ENCODE data around the gene CNNM2. TPM values are rescaled to one million over a fixed set of nuclear protein-coding genes. Genes with fewer than 3 reads are reported as not detected.

Gene CNNM2
- total RNA-seq, 1 donor from 2014 or later = 3.9 TPM

DNA sequence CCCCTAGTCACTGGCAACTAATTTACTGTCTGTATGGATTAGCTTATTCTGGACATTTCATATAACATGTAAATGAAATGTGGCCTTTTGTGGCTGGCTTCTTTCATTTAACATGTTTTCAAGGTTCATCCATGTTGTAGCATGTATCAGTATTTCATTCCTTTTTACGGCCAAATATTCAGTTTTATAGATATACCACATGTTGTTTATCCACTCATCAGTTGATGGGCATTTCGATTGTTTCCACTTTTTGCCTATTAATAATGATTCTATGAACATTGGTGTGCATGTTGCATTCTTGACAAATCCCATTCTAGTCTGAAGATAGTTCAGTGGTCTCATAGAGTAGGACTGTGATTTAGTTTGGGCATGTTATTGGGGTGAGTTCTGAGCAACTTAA, 12.6 kb downstream of the CNNM2 start:
- FAIRE-seq = no peak
- H3K4me3 ChIP-seq (ENCODE audit: low read depth, low read length) = no peak overlapping the region
- DNase-seq (ENCODE audit: low read depth) = no peak
- H3K27me3 ChIP-seq (ENCODE audit: control insufficient read depth, insufficient read depth, low read length) = no peaks in the 10 kb centered on the region
- H3K36me3 ChIP-seq (ENCODE audit: control insufficient read depth, insufficient read depth, low read length) = no peaks in the 10 kb centered on the region
- TF ChIP-seq CTCF (IDR thresholded peaks at IDR 0.05; ENCODE audit: insufficient read depth, low read length, severe bottlenecking) = no peak

GRCh38 chr10:102931643-102932042, 13.5 kb downstream of the CNNM2 start:
- no peaks in the 10 kb centered on the region for H3K36me3 ChIP-seq (ENCODE audit: control insufficient read depth, insufficient read depth, low read length)
- no peaks in the 10 kb centered on the region for H3K27me3 ChIP-seq (ENCODE audit: control insufficient read depth, insufficient read depth, low read length)
- no peak for DNase-seq (ENCODE audit: low read depth)
- no peak overlapping the region for H3K4me3 ChIP-seq (ENCODE audit: low read depth, low read length)
- TF ChIP-seq CTCF (IDR thresholded peaks at IDR 0.05; ENCODE audit: insufficient read depth, low read length, severe bottlenecking) = no peak
- FAIRE-seq = no peak

- FAIRE-seq (no peak), DNase-seq (ENCODE audit: low read depth) (no peak)
- no peaks in the 10 kb centered on the region for H3K27me3 ChIP-seq (ENCODE audit: control insufficient read depth, insufficient read depth, low read length)
- no peak for TF ChIP-seq CTCF (IDR thresholded peaks at IDR 0.05; ENCODE audit: insufficient read depth, low read length, severe bottlenecking)
- H3K4me3 ChIP-seq (ENCODE audit: low read depth, low read length) = no peak overlapping the region
- no peaks in the 10 kb centered on the region for H3K36me3 ChIP-seq (ENCODE audit: control insufficient read depth, insufficient read depth, low read length)
Measured at GRCh38 chr10:102935505-102935904, 17.4 kb downstream of the CNNM2 start.

DNA sequence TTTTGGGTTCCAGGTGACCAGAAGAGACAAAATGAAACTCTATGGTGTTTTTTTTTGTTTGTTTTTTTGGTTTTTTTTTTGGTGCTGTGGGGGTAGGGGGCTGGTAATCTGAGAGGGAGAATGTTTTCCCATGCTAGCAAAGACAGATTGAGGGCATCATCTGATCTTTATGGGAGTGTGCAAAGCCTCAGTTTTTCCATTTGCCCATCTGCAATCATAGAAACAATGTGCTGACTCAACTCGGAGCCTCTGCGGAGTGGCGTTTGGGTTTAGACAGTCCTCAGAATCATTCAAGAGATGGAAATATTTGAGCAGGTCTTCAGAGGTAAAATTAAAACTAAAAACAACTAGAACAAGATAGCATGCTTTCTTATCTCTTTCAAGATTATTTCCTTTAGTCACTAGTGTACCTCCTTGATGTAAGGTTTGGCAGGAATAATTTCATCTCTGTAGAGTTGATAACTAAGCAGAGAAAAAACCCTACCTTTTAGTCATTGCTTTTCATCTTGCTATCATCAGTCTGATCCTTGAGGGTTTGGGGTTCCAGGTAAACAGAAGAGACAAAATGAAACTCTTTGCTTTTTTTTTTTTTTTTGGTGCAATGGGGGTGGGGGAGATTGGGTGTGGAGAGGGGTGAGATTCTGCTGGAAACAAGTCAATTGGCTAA, 18.0 kb downstream of the CNNM2 start:
- Histone ChIP-seq H3K36me3 (ENCODE audit: control insufficient read depth, insufficient read depth, low read length) (no peaks in the 10 kb centered on the region), H3K27me3 (ENCODE audit: control insufficient read depth, insufficient read depth, low read length) (no peaks in the 10 kb centered on the region), H3K4me3 (ENCODE audit: low read depth, low read length) (no peak overlapping the region)
- no peak for FAIRE-seq
- DNase-seq (ENCODE audit: low read depth) = no peak
- no peak for TF ChIP-seq CTCF (IDR thresholded peaks at IDR 0.05; ENCODE audit: insufficient read depth, low read length, severe bottlenecking)

DNA sequence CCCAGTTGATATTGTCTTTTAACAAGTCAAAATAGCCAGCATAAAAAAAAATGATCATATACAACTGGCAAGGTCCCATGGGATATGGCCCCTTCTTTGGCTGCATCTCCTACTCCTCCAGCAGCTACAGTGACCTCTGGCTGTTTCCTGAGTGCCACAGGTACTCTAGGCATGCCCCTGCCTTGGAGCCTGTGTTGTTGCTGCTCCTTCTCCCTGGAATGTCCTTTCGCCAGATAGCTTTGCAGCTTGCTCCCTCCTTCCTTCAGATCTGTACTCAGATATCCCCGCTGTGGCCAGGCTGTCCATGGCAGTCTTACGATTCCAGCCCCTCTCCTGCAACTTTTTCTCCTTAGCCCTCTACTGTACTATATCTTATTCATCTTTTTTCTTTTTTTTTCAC, 23.3 kb downstream of the CNNM2 start:
- TF ChIP-seq CTCF (IDR thresholded peaks at IDR 0.05; ENCODE audit: insufficient read depth, low read length, severe bottlenecking) = no peak
- FAIRE-seq (no peak), DNase-seq (ENCODE audit: low read depth) (no peak)
- Histone ChIP-seq H3K4me3 (ENCODE audit: low read depth, low read length) (no peak overlapping the region), H3K36me3 (ENCODE audit: control insufficient read depth, insufficient read depth, low read length) (no peaks in the 10 kb centered on the region), H3K27me3 (ENCODE audit: control insufficient read depth, insufficient read depth, low read length) (no peaks in the 10 kb centered on the region)

DNA sequence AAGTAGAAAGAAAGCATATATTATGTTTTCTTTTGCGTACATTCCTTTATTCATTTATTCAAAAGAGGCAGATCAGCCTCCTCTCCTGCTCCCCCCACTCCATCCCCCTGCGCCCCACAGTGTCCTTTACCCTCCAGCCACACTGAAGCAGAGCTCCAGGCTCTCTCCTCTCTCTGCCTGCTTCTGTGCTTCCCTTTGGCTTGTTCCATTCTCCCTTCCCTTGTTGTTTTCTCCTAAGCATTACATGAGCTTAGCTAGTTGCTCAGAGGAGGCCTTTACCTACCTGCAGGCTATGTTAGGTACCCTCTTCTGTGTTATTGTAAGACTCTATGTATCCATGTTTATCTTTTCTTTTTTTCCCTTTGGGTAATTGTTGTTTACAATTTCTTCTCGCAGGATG, 27.4 kb downstream of the CNNM2 start:
- no peak overlapping the region for H3K4me3 ChIP-seq (ENCODE audit: low read depth, low read length)
- FAIRE-seq = no peak
- no peaks in the 10 kb centered on the region for H3K27me3 ChIP-seq (ENCODE audit: control insufficient read depth, insufficient read depth, low read length)
- no peak for DNase-seq (ENCODE audit: low read depth)
- H3K36me3 ChIP-seq (ENCODE audit: control insufficient read depth, insufficient read depth, low read length) = no peaks in the 10 kb centered on the region
- TF ChIP-seq CTCF (IDR thresholded peaks at IDR 0.05; ENCODE audit: insufficient read depth, low read length, severe bottlenecking) = no peak
